Measurements from ENCODE around the gene ANKRD39. TPM values are rescaled to one million over a fixed set of nuclear protein-coding genes. Genes with fewer than 3 reads are reported as not detected.

ANKRD39 gene
- total and polyA plus RNA-seq, 2 donors (not counting 1 experiment from before 2014, with no cell fraction given) = 14.8 to 19.3 TPM

DNA sequence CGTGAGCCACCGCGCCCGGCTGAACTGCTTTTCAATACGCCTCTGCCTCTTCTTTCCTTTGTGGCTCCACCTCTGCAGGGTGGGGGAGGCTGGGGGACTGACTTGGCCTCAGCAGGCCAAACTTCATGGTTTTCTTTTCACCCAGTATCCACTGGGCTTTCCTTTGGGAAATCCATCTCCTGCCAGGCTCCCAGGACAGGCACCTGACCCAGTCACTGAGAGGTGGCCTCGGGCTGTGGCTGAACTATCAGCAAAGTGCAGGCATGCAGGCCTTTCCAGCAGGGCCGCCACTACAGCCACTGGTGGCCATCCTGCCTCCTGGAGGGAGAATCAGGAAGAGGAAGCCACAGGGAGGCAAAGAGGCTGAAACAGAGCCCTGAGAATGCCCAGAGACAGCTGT, 45.5 kb upstream of the ANKRD39 start:
- Histone ChIP-seq H3K9ac (ENCODE audit: low read length) (no peak overlapping the region), H3K4me3 (ENCODE audit: control extremely low read depth in 1 of 5, extremely low read depth in 1 of 5, insufficient read depth in 1 of 5, low read depth in 2 of 5, low read length in 4 of 5) (no peak overlapping the region), H3K36me3 (replicated peaks in 1 of 2; ENCODE audit: control extremely low read depth in 1 of 2, control insufficient read depth in 1 of 2, extremely low read depth in 1 of 2, insufficient read depth in 2 of 2, low read length in 1 of 2) (no peaks in the 10 kb centered on the region), H3K27ac (ENCODE audit: low read length in 2 of 2) (no peak overlapping the region), H3K4me1 (ENCODE audit: control insufficient read depth in 2 of 2, insufficient read depth in 2 of 2, low read length in 2 of 2) (no peaks in the 10 kb centered on the region), H2AFZ (ENCODE audit: insufficient read depth, low read depth, low read length, poor library complexity, severe bottlenecking) (peak overlapping the region; percentile 40), H3K9me3 (ENCODE audit: control extremely low read depth in 1 of 3, control insufficient read depth in 2 of 3, insufficient read depth in 1 of 3, low read length in 2 of 3) (no peaks in the 10 kb centered on the region), H3K79me2 (ENCODE audit: control insufficient read depth, insufficient read depth, low read length) (no peaks in the 10 kb centered on the region), H4K20me1 (ENCODE audit: control insufficient read depth, insufficient read depth, low read length, poor library complexity, severe bottlenecking) (no peaks in the 10 kb centered on the region), H3K27me3 (replicated peaks in 1 of 4; ENCODE audit: control extremely low read depth in 1 of 4, control insufficient read depth in 3 of 4, insufficient read depth in 4 of 4, low read length in 3 of 4) (no peaks in the 10 kb centered on the region), H3K4me2 (replicated peaks; ENCODE audit: low read depth, low read length, poor library complexity, severe bottlenecking) (no peak overlapping the region)
- ChIA-PET POLR2A (no interaction called here), CTCF (no interaction called here)
- H3K27ac Mint-ChIP-seq = no peak overlapping the region
- peaks cover 5% of the 10 kb centered on the region for H3K4me1 Mint-ChIP-seq
- ATAC-seq (ENCODE audit: low read depth) = no peak
- H3K9me3 Mint-ChIP-seq (ENCODE audit: insufficient read depth) = no peaks in the 10 kb centered on the region
- DNase-seq = no peak
- H3K4me3 Mint-ChIP-seq = no peak overlapping the region
- no peaks in the 10 kb centered on the region for H3K27me3 Mint-ChIP-seq
- intact Hi-C loops (cut with micrococcal nuclease) = no loop called here
- 86% methylated on average over 6 of the region's 7 CpGs for WGBS (ENCODE audit: insufficient coverage)
- TF ChIP-seq, protein P1, sequence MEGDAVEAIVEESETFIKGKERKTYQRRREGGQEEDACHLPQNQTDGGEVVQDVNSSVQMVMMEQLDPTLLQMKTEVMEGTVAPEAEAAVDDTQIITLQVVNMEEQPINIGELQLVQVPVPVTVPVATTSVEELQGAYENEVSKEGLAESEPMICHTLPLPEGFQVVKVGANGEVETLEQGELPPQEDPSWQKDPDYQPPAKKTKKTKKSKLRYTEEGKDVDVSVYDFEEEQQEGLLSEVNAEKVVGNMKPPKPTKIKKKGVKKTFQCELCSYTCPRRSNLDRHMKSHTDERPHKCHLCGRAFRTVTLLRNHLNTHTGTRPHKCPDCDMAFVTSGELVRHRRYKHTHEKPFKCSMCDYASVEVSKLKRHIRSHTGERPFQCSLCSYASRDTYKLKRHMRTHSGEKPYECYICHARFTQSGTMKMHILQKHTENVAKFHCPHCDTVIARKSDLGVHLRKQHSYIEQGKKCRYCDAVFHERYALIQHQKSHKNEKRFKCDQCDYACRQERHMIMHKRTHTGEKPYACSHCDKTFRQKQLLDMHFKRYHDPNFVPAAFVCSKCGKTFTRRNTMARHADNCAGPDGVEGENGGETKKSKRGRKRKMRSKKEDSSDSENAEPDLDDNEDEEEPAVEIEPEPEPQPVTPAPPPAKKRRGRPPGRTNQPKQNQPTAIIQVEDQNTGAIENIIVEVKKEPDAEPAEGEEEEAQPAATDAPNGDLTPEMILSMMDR (IDR thresholded peaks at IDR 0.05) = no peak
- no peak for TF ChIP-seq EZH2 (IDR thresholded peaks at IDR 0.05; ENCODE audit: borderline replicate concordance, insufficient read depth, low read depth, low read length, poor library complexity, severe bottlenecking)

DNA sequence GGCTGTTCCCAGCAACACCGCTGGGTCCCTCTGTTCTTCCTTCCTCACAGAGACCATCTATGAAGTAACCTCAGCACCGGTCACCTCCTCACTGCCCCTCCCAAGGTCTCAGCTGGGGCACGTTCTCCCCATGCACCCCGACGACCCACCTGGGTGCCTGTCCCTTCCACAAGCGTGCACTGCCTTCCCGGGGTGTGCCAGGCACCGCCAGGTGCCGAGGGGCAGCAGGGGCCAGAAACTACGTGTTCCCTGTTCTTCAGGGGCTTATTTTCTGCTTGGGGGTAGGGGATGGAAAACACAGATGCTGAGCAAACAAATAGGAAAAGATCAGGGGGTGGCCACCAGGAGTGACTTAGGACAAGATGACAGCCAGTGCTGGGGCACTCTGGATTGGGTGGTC, 42.4 kb upstream of the ANKRD39 start:
- Mint-ChIP-seq H3K27me3 (peaks cover 3% of the 10 kb centered on the region), H3K9me3 (ENCODE audit: insufficient read depth) (no peaks in the 10 kb centered on the region), H3K27ac (no peak overlapping the region), H3K4me1 (peaks cover 5% of the 10 kb centered on the region), H3K4me3 (no peak overlapping the region)
- DNase-seq (no peak), ATAC-seq (ENCODE audit: low read depth) (no peak)
- Histone ChIP-seq H2AFZ (ENCODE audit: insufficient read depth, low read depth, low read length, poor library complexity, severe bottlenecking) (no peak overlapping the region), H3K27me3 (replicated peaks in 1 of 4; ENCODE audit: control extremely low read depth in 1 of 4, control insufficient read depth in 3 of 4, insufficient read depth in 4 of 4, low read length in 3 of 4) (no peaks in the 10 kb centered on the region), H3K9ac (ENCODE audit: low read length) (no peak overlapping the region), H3K4me2 (replicated peaks; ENCODE audit: low read depth, low read length, poor library complexity, severe bottlenecking) (no peak overlapping the region), H3K4me3 (ENCODE audit: control extremely low read depth in 1 of 5, extremely low read depth in 1 of 5, insufficient read depth in 1 of 5, low read depth in 2 of 5, low read length in 4 of 5) (no peak overlapping the region), H3K4me1 (ENCODE audit: control insufficient read depth in 2 of 2, insufficient read depth in 2 of 2, low read length in 2 of 2) (no peaks in the 10 kb centered on the region), H3K27ac (ENCODE audit: low read length in 2 of 2) (no peak overlapping the region), H4K20me1 (ENCODE audit: control insufficient read depth, insufficient read depth, low read length, poor library complexity, severe bottlenecking) (no peaks in the 10 kb centered on the region), H3K9me3 (ENCODE audit: control extremely low read depth in 1 of 3, control insufficient read depth in 2 of 3, insufficient read depth in 1 of 3, low read length in 2 of 3) (no peaks in the 10 kb centered on the region), H3K79me2 (ENCODE audit: control insufficient read depth, insufficient read depth, low read length) (no peaks in the 10 kb centered on the region), H3K36me3 (replicated peaks in 1 of 2; ENCODE audit: control extremely low read depth in 1 of 2, control insufficient read depth in 1 of 2, extremely low read depth in 1 of 2, insufficient read depth in 2 of 2, low read length in 1 of 2) (no peaks in the 10 kb centered on the region)
- CTCF ChIA-PET = no interaction called here
- WGBS (ENCODE audit: insufficient coverage) = 91% methylated on average over 10 of the region's 10 CpGs
- intact Hi-C loops (cut with micrococcal nuclease) = no loop called here
- POLR2A ChIA-PET = no interaction called here
- TF ChIP-seq, protein P1 (IDR thresholded peaks at IDR 0.05) = no peak
- TF ChIP-seq EZH2 (IDR thresholded peaks at IDR 0.05; ENCODE audit: borderline replicate concordance, insufficient read depth, low read depth, low read length, poor library complexity, severe bottlenecking) = no peak

Data from B cell (primary cell).